Fibroblast of skin of abdomen (primary cell): ENCODE data around the gene HIRA.
"Not testable (repeated sequence)": the region's sequence is repeated elsewhere in the genome, so short reads cannot be mapped to it uniquely, and the experiment has no call there.

Experiments
- DNase-seq: peaks from one replicate; pipeline ENCODE4 v3.0.0-alpha.2; 2013

HIRA gene

DNA sequence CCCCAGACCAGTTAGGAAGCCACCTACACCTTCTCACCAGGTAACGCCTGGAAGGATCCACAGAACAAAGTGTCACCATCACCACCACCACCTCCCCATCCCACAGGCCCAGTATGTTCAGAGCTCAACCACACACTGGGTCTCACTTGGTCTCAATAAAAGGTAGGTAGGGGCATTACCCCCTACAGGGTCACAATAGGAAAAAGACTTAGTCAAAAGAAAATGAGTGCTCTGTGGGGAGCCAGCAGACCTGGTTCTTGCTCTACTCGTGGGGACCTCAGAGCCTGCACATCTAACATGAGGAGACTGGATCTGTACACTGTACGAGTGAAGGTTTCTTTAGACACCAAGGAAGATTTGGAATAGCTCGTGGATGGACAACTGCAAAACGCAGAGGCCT is 49.3 kb downstream of the HIRA start:
- DNase-seq, result no peak

DNA sequence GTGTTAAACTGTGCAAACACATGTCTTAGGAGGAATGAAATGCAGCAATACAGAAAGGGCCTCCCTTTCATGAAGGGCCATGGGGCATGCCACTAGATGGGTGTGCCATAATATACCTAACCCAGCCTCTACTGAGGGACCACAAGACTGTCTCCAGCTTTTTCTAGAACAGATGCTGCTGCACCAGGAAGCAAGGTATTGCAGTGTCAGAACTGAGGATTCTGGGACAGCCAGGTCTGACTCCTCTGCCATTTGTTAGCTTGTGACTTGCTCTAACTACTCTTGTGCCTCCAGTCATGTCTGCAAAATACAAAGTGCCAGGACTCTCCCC is 53.2 kb downstream of the HIRA start:
- DNase-seq, result no peak

DNA sequence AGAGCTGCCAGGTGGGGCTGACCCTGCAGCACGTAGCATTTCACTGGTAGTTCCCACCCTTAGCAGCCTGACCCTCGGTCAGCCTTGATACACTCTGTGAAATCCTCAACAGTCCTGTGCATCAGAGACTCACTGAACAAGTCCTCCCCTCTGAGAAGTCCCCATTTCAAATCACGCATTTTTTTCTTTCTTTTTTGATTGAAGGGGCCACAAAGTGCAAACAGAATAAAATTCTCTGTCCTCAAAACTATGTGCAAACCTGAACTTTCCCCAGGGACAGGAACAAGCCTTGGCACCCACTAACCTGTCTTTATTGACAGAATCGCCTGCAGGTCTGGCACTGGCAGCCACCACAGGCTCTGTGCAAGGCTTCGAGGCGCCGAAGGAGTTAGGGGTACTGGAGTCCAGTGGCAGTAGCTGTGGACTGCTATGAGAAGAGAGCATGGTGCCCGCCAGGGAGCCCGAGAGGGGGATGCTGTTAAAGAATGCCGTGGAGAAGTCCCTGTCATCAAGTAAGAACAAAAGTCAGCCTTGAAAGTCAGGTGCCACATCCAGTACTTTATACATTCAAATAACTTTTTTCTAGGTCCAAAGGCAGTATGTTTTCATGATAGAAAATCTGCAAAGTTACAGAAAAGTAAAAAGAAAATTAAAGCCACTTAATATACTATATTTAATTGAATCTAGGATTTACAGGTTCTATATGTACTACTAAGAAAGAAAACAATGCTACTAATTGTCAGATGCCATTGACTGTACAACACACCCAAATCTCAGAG is 53.8 kb downstream of the HIRA start:
- no peak for DNase-seq

DNA sequence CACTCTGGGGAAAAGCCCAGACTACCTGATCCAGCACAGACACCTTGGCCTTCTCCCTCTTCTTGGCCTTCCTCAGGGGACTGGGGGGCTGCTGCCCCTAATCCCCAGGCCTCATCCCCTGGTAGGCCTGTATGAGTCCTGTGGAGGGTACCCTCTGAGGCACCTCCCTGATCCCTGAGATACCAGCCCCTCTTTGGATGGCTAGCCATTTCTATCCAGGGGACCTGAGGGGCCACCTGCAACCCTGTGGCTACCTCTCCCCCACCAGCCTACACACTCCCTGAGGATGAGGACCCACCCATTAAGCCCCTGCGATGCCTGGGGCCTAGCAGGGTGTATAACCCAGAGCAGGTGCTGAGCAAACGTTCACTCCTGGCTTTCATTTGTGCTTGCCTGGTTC is 54.6 kb downstream of the HIRA start:
- no peak for DNase-seq

DNA sequence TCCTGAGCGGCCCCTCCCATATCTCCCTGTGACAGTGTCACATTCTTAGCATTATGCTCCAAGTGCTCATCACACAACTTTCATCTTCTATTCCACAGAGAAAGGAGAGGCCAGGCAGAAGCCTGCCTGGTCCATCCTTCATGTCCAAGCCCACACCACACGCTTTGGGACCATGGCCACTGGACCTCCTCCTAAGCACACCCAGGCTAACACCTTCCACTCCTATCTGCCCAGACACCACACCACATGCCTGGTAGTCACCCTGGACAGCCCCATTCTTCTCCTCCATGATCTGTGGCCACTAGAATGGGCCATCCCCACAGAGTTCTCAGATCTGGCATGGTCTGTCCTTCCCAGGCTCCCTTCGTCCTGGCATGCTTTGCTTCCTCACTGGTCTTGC is 55.3 kb downstream of the HIRA start:
- DNase-seq, result no peak

DNA sequence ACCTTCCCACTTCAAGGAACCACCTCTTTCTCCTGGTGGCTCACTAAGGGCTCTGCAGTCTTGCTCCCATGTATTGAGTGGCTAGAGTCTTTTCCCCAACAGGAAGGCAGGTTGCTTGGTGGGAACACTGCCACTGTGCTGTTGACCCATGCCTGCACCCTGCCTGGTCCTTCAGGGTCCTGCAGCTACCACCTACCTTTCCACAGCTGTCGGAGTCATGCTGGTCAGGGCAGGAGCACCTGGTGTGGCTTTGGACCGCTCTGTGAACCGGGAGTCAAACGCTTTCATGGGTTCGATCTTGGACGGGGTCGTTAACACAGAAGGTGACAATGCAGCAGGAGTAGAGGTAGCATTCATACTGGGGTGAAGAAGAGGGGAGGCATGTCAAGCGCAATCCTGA is 56.1 kb downstream of the HIRA start:
- no peak for DNase-seq

DNA sequence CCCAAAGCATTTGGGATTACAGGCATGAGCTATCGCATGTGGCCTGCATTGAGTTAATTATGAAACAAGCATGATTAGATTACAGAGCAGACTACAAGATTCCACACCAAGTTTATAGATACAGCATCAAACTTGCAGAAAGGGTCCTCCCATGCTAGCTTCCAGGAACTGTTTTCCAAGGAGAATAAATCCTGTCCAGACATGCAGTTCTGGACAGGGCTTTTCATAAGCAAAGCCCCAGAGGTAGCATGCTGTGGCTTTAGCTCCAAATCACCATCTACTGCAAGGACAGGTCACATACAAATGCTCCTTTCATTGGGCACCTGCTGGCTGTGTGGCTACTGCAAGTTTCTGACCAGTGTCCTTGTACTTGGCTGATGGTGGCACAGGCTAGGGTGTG is 57.1 kb downstream of the HIRA start:
- no peak for DNase-seq

DNA sequence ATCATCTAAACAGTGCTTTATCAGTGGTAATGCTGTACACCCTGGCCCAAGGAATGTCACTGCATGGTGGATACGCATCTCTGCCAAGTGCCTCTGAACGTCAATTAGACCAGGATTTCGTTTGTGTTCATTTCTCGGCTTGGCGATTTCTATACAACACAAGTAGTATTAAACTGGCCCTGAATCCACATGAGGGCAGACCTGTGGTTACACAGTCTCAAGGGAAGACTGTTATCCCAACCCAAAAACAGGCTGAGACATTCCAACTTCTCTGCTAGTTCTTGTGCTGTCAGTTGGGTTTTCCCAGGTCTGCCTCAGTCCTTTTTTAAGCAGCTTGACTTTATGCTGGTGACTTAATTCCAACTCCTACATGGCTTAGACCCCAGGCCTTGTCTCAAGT is 58.1 kb downstream of the HIRA start:
- no peak for DNase-seq

DNA sequence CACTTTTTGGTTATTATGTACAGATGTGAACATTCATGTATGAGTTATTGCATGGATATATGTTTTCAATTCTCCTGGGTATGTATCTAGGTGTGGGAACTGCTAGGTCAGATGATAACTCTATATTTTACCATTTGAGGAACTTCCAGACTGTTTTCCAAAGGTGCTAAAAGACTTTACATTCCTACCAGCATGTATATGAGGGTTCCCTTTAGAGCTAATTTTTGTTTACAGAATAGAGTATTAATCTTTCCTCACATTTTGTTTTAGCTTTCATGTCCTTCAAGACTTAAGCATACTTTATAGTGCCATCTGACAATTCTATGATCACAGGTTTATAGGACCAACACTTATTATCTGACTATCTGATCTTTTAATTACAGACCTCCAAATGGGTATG is 59.6 kb downstream of the HIRA start:
- DNase-seq, result no peak

DNA sequence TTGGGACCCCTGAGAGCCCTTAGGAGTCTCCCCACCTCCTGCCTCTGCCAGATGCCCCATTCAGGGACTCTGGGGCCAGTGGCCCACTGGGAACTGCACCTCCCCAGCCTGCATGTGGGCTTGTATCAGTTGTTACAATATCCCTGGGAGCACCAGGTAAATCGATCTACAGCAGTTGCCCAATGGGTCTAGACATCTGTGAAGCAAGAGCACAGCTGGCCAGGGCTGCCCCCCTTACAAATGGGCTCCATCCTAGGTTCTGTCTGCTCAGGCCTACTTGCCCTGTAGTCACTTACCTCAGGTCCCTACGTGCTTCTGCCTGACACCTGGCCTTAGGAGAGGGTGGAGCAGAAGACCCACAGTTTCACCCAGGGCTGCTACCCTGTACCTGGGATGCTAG is 62.7 kb downstream of the HIRA start:
- no peak for DNase-seq

DNA sequence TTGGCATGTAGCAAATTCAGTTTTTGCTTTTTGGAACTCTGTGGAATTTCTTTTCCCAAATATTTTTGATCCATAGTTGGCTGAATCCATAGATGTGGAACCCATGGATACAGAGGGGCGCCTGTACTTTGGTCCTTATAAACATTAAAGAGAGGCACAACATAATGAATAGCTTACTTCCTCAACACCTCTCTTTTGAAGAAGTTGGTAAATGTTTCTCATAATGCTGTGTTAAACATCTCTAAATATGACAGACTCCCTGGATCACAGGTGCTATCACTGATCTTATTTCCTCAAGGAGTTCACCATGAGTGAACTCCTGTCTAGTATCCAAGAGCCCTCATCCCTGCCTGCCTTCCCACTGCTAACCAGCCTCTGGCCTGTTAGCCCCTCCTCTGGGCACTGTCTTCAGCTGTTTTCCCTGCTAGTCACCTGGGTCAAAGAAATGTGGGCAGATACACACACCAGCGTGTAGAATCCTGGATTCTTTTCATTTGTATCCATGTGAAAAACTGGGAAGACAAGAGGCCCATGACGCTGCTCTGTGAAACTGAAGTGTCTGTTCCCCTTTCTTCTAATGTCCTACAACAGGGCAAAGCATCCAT is 63.7 kb downstream of the HIRA start:
- DNase-seq, result no peak

DNA sequence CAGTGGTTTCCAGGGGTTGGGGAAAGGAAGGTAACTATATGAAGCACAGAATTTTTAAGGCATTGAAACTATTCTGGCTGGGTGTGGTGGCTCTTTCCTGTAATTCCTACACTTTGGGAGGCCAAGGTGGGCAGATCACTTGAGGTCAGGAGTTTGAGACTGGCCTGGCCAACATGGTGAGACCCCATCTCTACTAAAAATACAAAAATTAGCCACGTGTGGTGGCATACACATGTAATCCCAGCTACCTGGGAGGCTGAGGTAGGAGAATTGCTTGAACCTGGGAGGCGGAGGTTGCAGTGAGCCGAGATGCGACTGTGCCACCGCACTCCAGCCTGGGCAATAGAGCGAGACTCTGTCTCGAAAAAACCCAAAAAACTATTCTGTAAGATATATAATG is 68.0 kb downstream of the HIRA start:
- not testable (repeated sequence) for DNase-seq

DNA sequence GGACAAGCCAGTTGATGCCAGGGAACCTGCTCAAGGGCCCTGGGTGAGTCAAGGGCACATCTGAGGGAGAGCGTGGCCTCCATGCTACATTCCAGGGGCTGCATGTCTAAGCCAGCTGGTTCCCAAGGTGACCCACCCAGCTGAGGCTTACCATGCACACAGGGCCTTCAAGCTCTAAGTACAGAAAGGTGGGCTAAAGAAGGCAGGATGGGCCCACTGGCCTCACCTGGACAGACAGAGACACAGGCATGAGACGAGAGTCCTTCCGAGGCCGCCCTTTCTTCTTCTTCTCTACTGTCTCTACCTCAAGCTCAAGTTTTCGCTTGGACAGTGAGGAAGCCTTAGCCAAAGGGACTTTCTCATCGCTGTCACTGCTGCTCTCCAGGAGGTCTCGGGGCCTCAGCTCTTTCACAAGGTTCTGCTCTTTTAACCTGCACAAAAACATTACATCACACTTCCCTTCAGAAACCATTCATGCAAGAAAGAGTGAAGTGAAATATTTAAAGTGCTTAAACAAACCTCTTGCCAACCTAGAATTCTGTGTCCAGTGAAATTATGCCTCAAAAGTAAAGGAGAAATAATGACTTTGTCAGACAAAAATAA is 69.9 kb downstream of the HIRA start:
- DNase-seq, result no peak

DNA sequence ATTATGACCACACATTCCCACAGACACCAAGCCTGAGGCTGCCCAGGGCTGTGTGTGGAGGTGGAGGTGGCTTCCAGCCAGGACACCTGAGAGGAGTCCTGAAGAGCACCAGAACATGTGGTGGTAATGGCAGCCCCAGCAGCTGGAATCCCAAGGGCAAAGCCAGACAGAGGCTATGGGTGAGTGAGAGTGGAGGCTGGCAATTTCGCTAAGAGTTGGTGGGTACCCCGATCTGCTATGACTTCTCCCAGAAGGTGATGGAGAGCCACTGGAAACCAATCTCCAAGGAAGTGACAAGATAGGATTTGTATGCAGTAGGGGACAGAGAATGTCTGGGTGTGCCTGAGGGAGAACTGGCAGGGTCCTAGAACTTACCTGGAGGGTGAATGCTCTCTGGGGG is 70.7 kb downstream of the HIRA start:
- DNase-seq, result no peak

DNA sequence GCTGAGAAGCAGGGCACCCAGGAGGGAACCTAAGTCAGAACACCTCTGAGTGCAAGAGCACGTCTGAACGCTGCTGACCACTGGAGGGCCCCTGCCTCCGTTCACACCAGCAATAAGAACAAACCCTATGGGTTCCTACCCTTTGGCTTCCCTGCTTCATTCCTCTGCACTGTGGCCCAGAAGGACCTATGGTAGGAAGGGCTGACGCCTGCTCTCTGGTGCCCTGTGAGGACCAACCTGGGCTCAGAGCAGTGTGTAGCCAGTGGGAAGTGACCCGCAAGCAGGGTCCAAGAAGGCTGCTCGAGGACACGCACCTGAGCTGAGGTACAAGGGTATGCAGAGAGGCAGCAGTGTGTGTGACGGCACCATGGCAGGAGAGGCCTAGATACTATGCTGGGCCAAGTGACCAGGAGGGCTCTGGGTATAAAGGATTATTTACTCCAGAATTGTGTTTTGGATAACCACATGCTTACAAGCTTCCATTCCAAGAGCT is 71.2 kb downstream of the HIRA start:
- DNase-seq, result no peak

DNA sequence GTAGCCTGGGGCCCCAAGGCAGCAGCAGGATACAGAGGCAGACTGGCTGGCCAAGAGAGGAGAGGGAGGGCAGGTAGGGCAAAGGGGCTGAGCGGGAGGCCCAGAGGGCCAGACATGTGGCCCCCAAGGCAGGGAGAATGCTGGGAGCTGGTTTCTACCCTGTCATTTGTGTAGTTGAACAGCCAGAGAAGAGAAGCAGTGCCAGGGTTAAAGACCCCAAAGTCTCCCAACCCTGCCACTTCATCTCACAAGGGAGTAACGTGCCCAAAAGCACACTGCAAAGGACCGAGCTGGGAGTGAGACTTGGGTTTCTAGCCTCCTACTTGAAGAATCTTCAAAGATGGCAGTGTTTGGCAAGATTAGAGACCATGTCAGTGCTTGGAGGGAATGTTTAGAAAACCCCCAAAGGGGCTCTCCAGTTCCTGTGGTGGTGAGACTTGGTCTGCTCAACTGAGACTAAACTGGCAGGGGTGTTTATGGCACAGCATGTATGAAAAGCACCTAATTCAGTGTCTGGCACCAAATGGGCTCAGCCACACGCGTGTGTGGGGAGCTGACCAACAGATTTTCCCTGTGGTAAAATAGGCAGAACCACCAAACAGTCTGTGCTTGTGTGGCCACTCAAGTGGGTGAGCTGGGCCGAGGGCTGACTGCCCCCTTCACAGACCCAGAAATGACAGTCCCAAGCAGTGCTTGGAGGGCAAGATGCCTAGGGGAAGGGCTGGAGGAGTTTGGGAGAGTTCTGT is 71.8 kb downstream of the HIRA start:
- DNase-seq, result no peak

DNA sequence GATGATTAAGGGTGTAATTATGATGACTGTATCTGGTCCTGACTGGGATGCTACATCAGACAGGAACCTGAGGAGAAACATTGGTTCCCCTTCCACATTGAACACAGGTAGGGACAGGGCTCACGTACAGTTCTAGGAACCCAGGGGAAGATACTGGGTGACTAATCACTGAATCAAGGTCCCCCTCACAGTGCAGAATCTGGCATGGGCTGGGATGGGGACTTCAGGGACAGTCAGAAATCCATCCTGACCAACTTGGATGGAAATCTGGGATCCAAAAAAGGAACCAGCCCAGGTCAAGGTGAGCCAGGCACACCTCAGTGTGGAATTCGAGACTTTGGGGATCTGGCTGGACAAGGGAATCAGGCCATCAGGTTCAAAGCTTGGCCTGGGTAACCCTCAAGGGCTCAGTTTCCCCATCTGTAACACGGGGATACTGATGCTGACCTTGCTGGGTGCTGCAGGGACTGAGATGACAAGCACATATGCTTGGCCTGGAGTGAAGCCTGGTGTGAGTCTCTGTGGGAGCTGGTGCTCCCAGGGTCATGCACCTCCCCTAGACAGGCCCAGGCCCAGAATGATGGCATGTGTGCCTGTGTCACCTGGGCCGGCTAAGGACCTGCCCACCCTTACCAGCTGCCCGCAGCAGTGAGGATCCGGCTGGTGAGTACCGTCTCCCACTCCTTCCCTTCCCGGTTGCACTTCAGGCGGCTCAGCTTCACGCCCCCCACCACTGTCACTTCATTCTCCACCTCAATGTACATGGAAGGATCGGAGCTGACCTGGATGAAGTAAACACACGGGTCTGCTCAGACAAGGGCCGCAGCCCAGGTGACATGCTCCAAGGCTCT is 72.6 kb downstream of the HIRA start:
- DNase-seq, result no peak

DNA sequence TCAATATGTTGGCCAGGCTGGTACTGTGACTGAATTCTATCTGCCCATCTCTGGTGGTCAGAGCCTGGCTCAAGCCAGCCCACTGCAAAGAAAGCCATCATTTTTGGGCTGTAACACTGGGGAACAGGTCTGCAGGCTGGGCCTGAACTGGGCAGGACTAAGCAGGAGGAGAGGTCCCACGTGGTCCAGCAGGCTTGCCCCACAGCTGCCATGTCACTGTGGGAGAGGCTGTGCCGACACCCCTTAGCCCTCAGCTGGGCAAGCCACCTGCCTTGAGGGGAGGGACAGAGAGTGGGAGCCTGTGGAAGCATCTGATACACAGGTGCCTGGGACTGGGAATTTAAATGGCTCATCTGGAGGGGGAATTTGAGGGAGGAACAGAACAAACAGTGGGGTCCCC is 73.3 kb downstream of the HIRA start:
- no peak for DNase-seq

DNA sequence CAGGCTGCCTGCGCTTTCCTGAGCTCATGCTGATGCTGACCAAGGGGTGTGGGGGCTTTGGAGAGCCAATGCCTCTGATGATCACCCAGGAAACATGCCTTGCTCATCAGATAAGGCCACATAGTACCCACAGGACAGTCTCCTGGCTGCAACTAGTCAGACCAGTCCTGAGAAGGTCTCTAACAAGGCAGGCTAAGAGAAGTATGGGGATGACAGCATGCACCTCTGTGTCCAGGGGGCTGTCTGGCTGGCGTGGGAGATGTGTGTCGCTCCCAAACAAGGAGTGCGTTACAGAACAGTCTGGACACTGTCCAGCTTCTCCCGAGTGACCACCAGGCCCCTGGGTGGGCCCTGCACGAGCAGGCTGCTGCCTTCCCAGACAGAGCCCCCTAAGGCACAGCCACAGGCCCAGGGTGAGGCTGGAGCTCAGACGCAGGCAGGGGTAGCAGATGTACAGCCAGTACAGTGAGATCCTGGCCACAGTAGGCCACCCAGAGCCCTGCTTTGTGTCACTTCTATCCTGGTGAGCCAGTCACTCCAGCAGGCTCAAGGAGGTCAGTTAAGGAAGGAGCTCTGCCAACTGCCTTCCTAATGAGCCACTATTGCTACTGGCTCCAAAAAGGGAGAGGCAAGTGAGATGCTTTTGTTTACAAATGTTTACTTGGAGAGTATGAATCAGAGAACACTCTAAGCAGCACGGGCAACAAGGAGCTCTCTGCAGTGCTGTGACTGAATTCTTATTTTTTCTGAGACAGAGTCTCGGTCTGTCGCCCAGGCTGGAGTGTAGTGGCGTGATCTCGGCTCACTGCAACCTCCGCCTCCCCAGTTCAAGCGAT is 74.0 kb downstream of the HIRA start:
- no peak for DNase-seq

DNA sequence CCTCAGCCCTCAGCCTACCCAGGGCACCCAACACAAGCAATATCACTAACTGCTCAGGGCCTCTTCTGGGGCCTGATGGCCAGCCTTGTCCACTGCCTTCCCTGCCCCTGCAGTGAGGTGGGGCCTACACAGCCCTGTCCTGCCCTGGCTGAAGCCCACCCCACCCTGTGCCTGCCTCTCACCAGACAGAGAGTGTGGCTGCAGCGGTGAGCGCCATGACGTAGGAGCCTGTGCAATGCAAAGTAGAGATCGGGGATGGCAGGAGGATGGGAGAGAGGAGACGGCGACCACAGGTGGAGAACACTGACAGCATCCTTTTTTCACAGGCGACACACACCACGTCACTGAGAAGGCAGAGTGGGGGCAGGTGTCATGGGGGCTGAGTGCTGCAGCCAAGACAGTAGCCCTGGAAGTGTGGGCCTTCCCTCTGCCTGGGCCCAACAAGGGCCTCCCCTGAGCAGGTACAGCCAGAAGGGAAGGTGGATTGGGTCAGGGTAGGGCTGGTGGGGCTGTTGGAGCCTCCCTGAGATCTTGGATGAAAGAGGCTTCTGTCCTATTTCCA is 74.7 kb downstream of the HIRA start:
- DNase-seq, result no peak
